Osteoblast (primary cell): Measurements from ENCODE around the gene WBP1. TPM values are rescaled to one million over a fixed set of nuclear protein-coding genes. Genes with fewer than 3 reads are reported as not detected.
"Not testable (repeated sequence)": the region's sequence is repeated elsewhere in the genome, so short reads cannot be mapped to it uniquely, and the experiment has no call there.

ENCODE experiments used
- DNase-seq: peaks from one replicate; pipeline ENCODE4 v3.0.0; 2011; ENCODE audit warnings: low spot score, mixed read lengths; ENCODE audit not compliant: insufficient read length; ENCODE audit errors: missing footprints
- H2AFZ ChIP-seq: 2 replicates; pipeline ENCODE4 v1.6.0; 2011; ENCODE audit warnings: mild to moderate bottlenecking, low read length
- H3K27ac ChIP-seq: 2 replicates; pipeline ENCODE4 v1.5.1; 2011; ENCODE audit warnings: mild to moderate bottlenecking, low read depth, low read length, moderate library complexity
- H3K27me3 ChIP-seq: 2 replicates; pipeline ENCODE4 v1.6.0; 2012; ENCODE audit warnings: mild to moderate bottlenecking, control low read depth, inconsistent platforms, low read length, moderate library complexity; ENCODE audit not compliant: insufficient read depth
- H3K36me3 ChIP-seq: 2 replicates; pipeline ENCODE4 v1.5.1; 2011; ENCODE audit warnings: mild to moderate bottlenecking, low read length, control low read depth, moderate library complexity; ENCODE audit not compliant: insufficient read depth
- H3K4me1 ChIP-seq: 2 replicates; pipeline ENCODE4 v1.5.1; 2011; ENCODE audit warnings: mild to moderate bottlenecking, low read length, control low read depth, moderate library complexity; ENCODE audit not compliant: insufficient read depth
- H3K4me2 ChIP-seq: 2 replicates; pipeline ENCODE4 v1.6.0; 2011; ENCODE audit warnings: mild to moderate bottlenecking, low read length; ENCODE audit not compliant: insufficient read depth
- H3K4me3 ChIP-seq: fragments of 200-600 bp; sonication (generic); 3 replicates; pipeline ENCODE4 v1.5.1; 2012; ENCODE audit warnings: mild to moderate bottlenecking, low read length, inconsistent platforms; ENCODE audit not compliant: insufficient read depth
- H3K79me2 ChIP-seq: 2 replicates; pipeline ENCODE4 v1.6.0; 2012; ENCODE audit warnings: mild to moderate bottlenecking, low read length, control low read depth, inconsistent platforms; ENCODE audit not compliant: insufficient read depth
- H3K9me3 ChIP-seq: 2 replicates; pipeline ENCODE4 v1.5.1; 2011; ENCODE audit warnings: low read depth, low read length, control low read depth
- H4K20me1 ChIP-seq: 2 replicates; pipeline ENCODE4 v1.6.0; 2012; ENCODE audit warnings: mild to moderate bottlenecking, low read length, control low read depth; ENCODE audit not compliant: insufficient read depth
- CTCF ChIP-seq: IDR thresholded peaks from 2 replicates; pipeline ENCODE4 v1.5.1; 2011; ENCODE audit warnings: mild to moderate bottlenecking, low read depth, low read length, moderate library complexity; ENCODE audit errors: extremely low read depth
- total RNA-seq: library from RNA; depleted of rRNA; stranded (reverse); fragments of >200 nt; gene quantifications from 2 replicates; pipeline ENCODE4 v1.2.3, GENCODE V29; 2012

The WBP1 gene
- total RNA-seq, 1 donor: 35.5 TPM

DNA sequence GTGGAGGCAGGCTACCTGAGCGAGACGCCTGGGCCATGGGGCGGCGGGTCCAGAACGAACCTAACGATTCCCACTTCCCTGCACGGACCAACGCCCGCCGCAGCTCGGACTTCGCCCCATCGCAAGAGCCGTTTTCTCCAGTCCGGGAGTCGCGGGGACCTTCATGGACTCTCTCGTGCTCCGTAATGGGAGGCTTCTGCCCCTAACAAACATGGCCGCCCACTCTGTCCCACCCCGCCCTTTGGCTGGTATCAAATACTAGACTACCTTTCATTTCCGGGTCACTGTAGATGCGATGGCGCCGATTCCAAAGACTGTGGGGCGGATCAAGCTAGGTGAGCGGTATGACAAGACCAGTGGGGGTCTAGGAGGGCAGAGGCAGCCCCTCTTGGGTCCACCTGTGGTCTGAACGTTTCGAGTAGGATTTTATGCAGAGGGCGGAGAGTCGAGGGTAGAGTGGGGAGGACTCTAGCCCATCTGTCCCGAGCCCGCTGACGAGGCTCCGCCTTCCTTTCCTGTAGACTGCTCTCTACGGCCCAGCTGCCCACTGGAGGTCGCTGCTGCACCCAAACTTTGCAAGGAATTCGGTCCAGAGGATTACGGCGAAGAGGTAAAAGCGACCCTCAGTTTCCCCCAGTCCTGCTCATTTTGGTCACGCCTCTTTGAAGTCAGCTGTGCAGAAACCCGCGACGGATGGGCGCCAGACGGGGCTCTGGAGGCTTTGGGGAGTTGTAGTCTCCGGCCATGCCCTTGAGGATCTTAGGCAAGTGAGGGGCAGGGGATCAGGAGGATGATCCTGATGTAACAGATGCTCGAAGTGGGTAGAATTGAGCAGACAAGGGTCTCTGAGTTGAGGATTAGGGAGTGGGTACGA, 24.8 kb downstream of the WBP1 start, which contains the start of the genes CCDC142 and TTC31:
TSS of gene CCDC142 (minus strand) at position 198 of the 874 bp plus-strand sequence. CDS start at position 37, 161 bp downstream.
TSS of gene TTC31 (plus strand) at position 281 of the 874 bp plus-strand sequence. CDS start at position 296, 15 bp downstream.
- H4K20me1 ChIP-seq: no peaks in the 10 kb centered on the region
- peak within 1 kb of the TSS; percentile 94 for H3K4me2 ChIP-seq
- peak within 1 kb of the TSS; percentile 77 for H3K27ac ChIP-seq
- peak within 1 kb of the TSS; percentile 95 for H3K4me3 ChIP-seq
- peaks cover 30% of the 10 kb centered on the region for H3K36me3 ChIP-seq
- peaks cover 62% of the 10 kb centered on the region for H3K79me2 ChIP-seq
- peak; percentile 97 for TF ChIP-seq CTCF
- H3K9me3 ChIP-seq: no peaks in the 10 kb centered on the region
- H3K4me1 ChIP-seq: peaks cover 25% of the 10 kb centered on the region
- H3K27me3 ChIP-seq: no peaks in the 10 kb centered on the region
- DNase-seq: peak; percentile 98
- H2AFZ ChIP-seq: peak within 1 kb of the TSS; percentile 99

DNA sequence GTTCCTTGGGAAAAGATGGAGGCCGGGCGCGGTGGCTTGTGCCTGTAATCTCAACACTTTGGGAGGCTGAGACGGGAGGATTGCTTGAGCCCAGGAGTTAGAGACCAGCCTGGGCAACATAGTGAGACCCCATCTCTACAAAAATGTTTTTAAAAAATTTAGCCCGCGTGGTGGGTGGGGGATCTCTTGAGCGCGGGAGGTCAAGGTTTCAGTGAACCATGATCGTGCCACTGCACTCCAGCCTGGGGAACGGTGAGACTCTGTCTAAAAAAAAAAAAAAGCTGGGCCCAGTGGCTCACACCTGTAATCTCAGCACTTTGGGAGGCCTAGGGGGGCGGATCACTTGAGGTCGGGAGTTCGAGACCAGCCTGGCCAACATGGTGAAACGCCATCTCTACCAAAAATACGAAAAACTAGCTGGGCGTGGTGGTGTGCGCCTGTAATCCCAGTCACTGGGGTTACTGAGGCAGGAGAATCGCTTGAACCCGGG, 25.5 kb downstream of the WBP1 start:
- H3K36me3 ChIP-seq: peaks cover 30% of the 10 kb centered on the region
- peak overlapping the region; percentile 99 for H2AFZ ChIP-seq
- DNase-seq, H4K20me1 ChIP-seq, H3K9me3 ChIP-seq, H3K27me3 ChIP-seq: not testable (repeated sequence)
- peaks cover 62% of the 10 kb centered on the region for H3K79me2 ChIP-seq
- H3K4me2 ChIP-seq: peak overlapping the region; percentile 94
- H3K4me3 ChIP-seq: peak overlapping the region; percentile 95
- H3K4me1 ChIP-seq: peaks cover 31% of the 10 kb centered on the region
- peak overlapping the region; percentile 77 for H3K27ac ChIP-seq

GRCh38 chr2:74486141-74486540, 27.9 kb downstream of the WBP1 start:
- H3K4me3 ChIP-seq: no peak overlapping the region
- H2AFZ ChIP-seq: no peak overlapping the region
- TF ChIP-seq CTCF: no peak
- H3K27ac ChIP-seq: no peak overlapping the region
- peaks cover 57% of the 10 kb centered on the region for H3K79me2 ChIP-seq
- H3K36me3 ChIP-seq: peaks cover 23% of the 10 kb centered on the region
- H3K4me2 ChIP-seq: no peak overlapping the region
- no peaks in the 10 kb centered on the region for H3K9me3 ChIP-seq
- H3K4me1 ChIP-seq: peaks cover 33% of the 10 kb centered on the region
- no peaks in the 10 kb centered on the region for H3K27me3 ChIP-seq
- H4K20me1 ChIP-seq: no peaks in the 10 kb centered on the region
- DNase-seq: no peak

DNA sequence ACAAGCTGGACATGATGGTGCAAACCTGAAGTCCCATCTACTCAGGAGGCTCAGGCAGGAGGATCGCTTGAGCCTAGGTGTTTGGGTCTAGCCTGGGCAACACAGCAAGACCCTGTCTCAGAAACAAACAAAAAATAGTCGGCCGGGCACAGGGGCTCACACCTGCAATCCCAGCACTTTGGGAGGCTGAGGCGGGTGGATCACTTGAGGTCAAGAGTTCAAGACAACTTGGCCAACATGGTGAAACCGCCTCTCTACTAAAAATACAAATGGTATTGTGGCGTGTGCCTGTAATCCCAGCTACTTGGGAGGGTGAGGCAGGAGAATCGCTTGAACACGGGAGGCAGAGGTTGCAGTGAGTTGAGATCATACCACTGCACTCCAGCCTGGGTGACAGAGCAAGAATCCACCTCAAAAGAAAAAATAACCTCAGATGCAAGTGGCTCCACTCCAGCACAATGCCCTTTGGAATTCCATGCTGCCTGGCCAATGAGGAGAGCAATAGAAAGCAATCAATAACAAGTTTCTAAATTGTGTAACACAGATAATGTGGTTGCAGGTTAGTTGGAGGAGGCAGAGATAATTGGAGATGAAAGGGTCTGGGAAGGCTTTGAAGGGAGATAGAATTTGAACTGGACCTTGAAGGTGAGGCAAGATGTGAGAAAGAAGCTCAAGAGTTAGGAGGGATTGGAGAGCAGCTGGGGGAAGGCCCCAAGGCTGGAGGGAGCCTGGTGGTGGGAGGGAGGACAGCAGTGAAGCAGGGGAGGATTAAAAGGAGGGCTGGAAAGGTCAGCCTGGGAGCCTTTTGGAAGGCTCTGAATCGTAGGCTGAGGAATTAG, 30.6 kb downstream of the WBP1 start:
- H3K9me3 ChIP-seq: no peaks in the 10 kb centered on the region
- no peaks in the 10 kb centered on the region for H3K27me3 ChIP-seq
- TF ChIP-seq CTCF: no peak
- DNase-seq: no peak
- peak overlapping the region; percentile 41 for H3K4me2 ChIP-seq
- H3K27ac ChIP-seq: peak overlapping the region; percentile 23
- no peak overlapping the region for H2AFZ ChIP-seq
- peaks cover 29% of the 10 kb centered on the region for H3K4me1 ChIP-seq
- H3K4me3 ChIP-seq: no peak overlapping the region
- no peaks in the 10 kb centered on the region for H4K20me1 ChIP-seq
- peaks cover 49% of the 10 kb centered on the region for H3K36me3 ChIP-seq
- peaks cover 31% of the 10 kb centered on the region for H3K79me2 ChIP-seq
